SH-SY5Y (cell line): Measurements from ENCODE around the gene UCP2.

Experiments
- GATA2 ChIP-seq: IDR thresholded peaks from 2 replicates; pipeline ENCODE4 v1.6.1; 2011; ENCODE audit warnings: mild to moderate bottlenecking, low read depth, low read length
- GATA3 ChIP-seq: IDR thresholded peaks from 2 replicates; pipeline ENCODE4 v1.6.1; 2011; ENCODE audit warnings: low read depth, mild to moderate bottlenecking, low read length, moderate library complexity

Gene UCP2

GRCh38 chr11:73958521-73959141 is 24.0 kb downstream of the UCP2 start:
- TF ChIP-seq GATA3 (no peak), GATA2 (no peak)

GRCh38 chr11:73957654-73958361 is 24.8 kb downstream of the UCP2 start:
- no peak for TF ChIP-seq GATA2
- TF ChIP-seq GATA3 = no peak

GRCh38 chr11:73956876-73957653 is 25.6 kb downstream of the UCP2 start:
- TF ChIP-seq GATA2 = no peak
- no peak for TF ChIP-seq GATA3

- TF ChIP-seq GATA2 (no peak), GATA3 (no peak)
Observed at GRCh38 chr11:73951797-73952196, 30.8 kb downstream of the UCP2 start.

- TF ChIP-seq GATA2 = no peak
- no peak for TF ChIP-seq GATA3
Observed at GRCh38 chr11:73950869-73951710, 31.6 kb downstream of the UCP2 start, which contains the start of gene DNAJB13. DNAJB13 (plus strand) TSS chr11:73951026; CDS start chr11:73951070, 44 bp downstream.

- no peak for TF ChIP-seq GATA3
- no peak for TF ChIP-seq GATA2
Observed at GRCh38 chr11:73949912-73950311, 32.7 kb downstream of the UCP2 start.

- no peak for TF ChIP-seq GATA2
Observed at GRCh38 chr11:73949246-73949645, 33.4 kb downstream of the UCP2 start.

- TF ChIP-seq GATA3 (no peak), GATA2 (no peak)
Observed at GRCh38 chr11:73946798-73947458, 35.7 kb downstream of the UCP2 start.

GRCh38 chr11:73945396-73945795 is 37.2 kb downstream of the UCP2 start:
- no peak for TF ChIP-seq GATA2

GRCh38 chr11:73944901-73945300 is 37.7 kb downstream of the UCP2 start:
- TF ChIP-seq GATA3 (no peak), GATA2 (no peak)

- no peak for TF ChIP-seq GATA2
- no peak for TF ChIP-seq GATA3
Observed at GRCh38 chr11:73944085-73944484, 38.6 kb downstream of the UCP2 start.

GRCh38 chr11:73942010-73942409 is 40.6 kb downstream of the UCP2 start:
- TF ChIP-seq GATA2 (no peak), GATA3 (no peak)

GRCh38 chr11:73940801-73941570 is 41.7 kb downstream of the UCP2 start:
- no peak for TF ChIP-seq GATA3
- no peak for TF ChIP-seq GATA2
